H1 (cell line): ENCODE data around the gene KLHDC8B. TPM values are rescaled to one million over a fixed set of nuclear protein-coding genes. Genes with fewer than 3 reads are reported as not detected.

Experiments used
- ASH2L ChIP-seq: fragments of 200-600, 300-600 bp; sonication (generic); IDR thresholded peaks from one replicate; pipeline ENCODE4 v1.7.1; 2017; ENCODE audit warnings: low read length
- BACH1 ChIP-seq: IDR thresholded peaks from 2 replicates; pipeline ENCODE4 v1.6.1; 2012; ENCODE audit warnings: low read length, improper control_type of control experiment
- BCL11A ChIP-seq, 2 experiments: IDR thresholded peaks; one replicate each; pipeline ENCODE4 v1.6.1; 2011; ENCODE audit warnings: low read depth in 2 of 2, low read length in 2 of 2, mild to moderate bottlenecking in 2 of 2
- CHD1 ChIP-seq: IDR thresholded peaks from 2 replicates; pipeline ENCODE4 v1.6.1; 2012; ENCODE audit warnings: low read depth, low read length, improper control_type of control experiment
- E2F6 ChIP-seq: IDR thresholded peaks from 2 replicates; pipeline ENCODE4 v1.6.1; 2012; ENCODE audit warnings: inconsistent platforms
- FOSL1 ChIP-seq: IDR thresholded peaks from 2 replicates; pipeline ENCODE4 v1.6.1; 2011; ENCODE audit warnings: mild to moderate bottlenecking, low read depth, low read length, moderate library complexity; ENCODE audit not compliant: insufficient read depth
- JUND ChIP-seq: IDR thresholded peaks from 2 replicates; pipeline ENCODE4 v1.6.1; 2011; ENCODE audit warnings: mild to moderate bottlenecking, improper control_type of control experiment, low read length
- MAX ChIP-seq: IDR thresholded peaks from 2 replicates; pipeline ENCODE4 v1.6.1; 2012; ENCODE audit warnings: inconsistent platforms
- POLR2A ChIP-seq, 2 experiments: IDR thresholded peaks; 1 replicate in 1 of 2; 2 replicates in 1 of 2; pipeline ENCODE4 v1.6.1; 2011; ENCODE audit warnings: low read depth in 2 of 2, low read length in 2 of 2, mild to moderate bottlenecking in 2 of 2; ENCODE audit errors: control extremely low read depth in 1 of 2
- RBBP5 ChIP-seq: IDR thresholded peaks from 2 replicates; pipeline ENCODE4 v1.7.1; 2012; ENCODE audit warnings: low read depth, mild to moderate bottlenecking, inconsistent platforms, low read length, moderate library complexity, borderline replicate concordance
- SAP30 ChIP-seq: fragments of 300-600 bp; sonication (generic); IDR thresholded peaks from 2 replicates; pipeline ENCODE4 v1.7.1; 2012; ENCODE audit warnings: low read length, moderate library complexity, mild to moderate bottlenecking, inconsistent platforms; ENCODE audit not compliant: insufficient read depth, insufficient replicate concordance
- SIN3A ChIP-seq, 2 experiments: IDR thresholded peaks in 1 of 2; conservative IDR thresholded peaks in 1 of 2; 2 replicates each; pipeline ENCODE4 v1.6.1; 2011 to 2012; ENCODE audit warnings: low read length in 2 of 2, improper control_type of control experiment in 1 of 2, low read depth in 1 of 2, mild to moderate bottlenecking in 1 of 2
- SP4 ChIP-seq: IDR thresholded peaks from 2 replicates; pipeline ENCODE4 v1.6.1; 2012; ENCODE audit warnings: low read length, inconsistent platforms
- SUZ12 ChIP-seq: fragments of 200-600 bp; sonication (generic); IDR thresholded peaks from 2 replicates; pipeline ENCODE4 v1.6.1; 2012; ENCODE audit warnings: mild to moderate bottlenecking, inconsistent platforms, low read length, moderate library complexity, mixed read lengths
- TBP ChIP-seq: IDR thresholded peaks from 2 replicates; pipeline ENCODE4 v1.6.1; 2011; ENCODE audit warnings: low read depth, low read length, improper control_type of control experiment
- TCF12 ChIP-seq: IDR thresholded peaks from 2 replicates; pipeline ENCODE4 v1.6.1; 2011; ENCODE audit warnings: low read depth, mild to moderate bottlenecking, low read length
- TEAD4 ChIP-seq: IDR thresholded peaks from 2 replicates; pipeline ENCODE4 v1.6.1; 2012; ENCODE audit warnings: low read depth, low read length, inconsistent platforms, mixed read lengths
- polyA plus RNA-seq, 7 experiments: library from polyadenylated mRNA; depleted of rRNA in 3 of 7; stranded (reverse) in 5 of 7; unstranded in 2 of 7; fragments of >200 nt in 5 of 7; fragments of 200-250 nt in 2 of 7; gene quantifications; 1 replicate in 5 of 7; 2 replicates in 1 of 7; 4 replicates in 1 of 7; pipeline versions ENCODE4 v1.2.1 to v1.2.3, GENCODE V29; 2011 to 2013; ENCODE audit warnings: missing spikeins in 2 of 7, mixed read lengths in 2 of 7
- total RNA-seq: library from RNA; stranded (reverse); fragmentation: NEBNext Ultra II Directional; extraction: Animal tissue kit (Norgen Biotek cat#: 25700); gene quantifications from 2 replicates; pipeline ENCODE4 v1.2.1, GENCODE V29; 2021

Gene KLHDC8B
- total and polyA plus RNA-seq, 2 of the 8 experiments (the other 6 are each of a cell fraction or from before 2014, with no cell fraction given): 15.8 to 21.3 TPM

GRCh38 chr3:49132437-49133225 is 38.8 kb upstream of the KLHDC8B start, which contains the start of gene LAMB2 (continued):
- no peak for TF ChIP-seq E2F6
- TF ChIP-seq SAP30: peak; percentile 88
- TF ChIP-seq CHD1: no peak
- TF ChIP-seq JUND: no peak
- TF ChIP-seq BACH1: no peak
- no peak for TF ChIP-seq TCF12
- no peak for TF ChIP-seq BCL11A (IDR thresholded peaks at IDR 0.05; ENCODE audit: low read depth in 2 of 2, low read length in 2 of 2)
- 0 out of 4 replicates have a peak, but pooled peaks have one; percentile 34 to 47 for TF ChIP-seq SIN3A (conservative IDR thresholded peaks at IDR 0.05 in 1 of 2, IDR thresholded peaks at IDR 0.05 in 1 of 2; ENCODE audit: low read depth in 1 of 2, low read length in 2 of 2)
- TF ChIP-seq SUZ12: no peak
- peak; percentile 29; the same call in 1 of the 2 replicates for TF ChIP-seq TEAD4
- no peak for TF ChIP-seq TBP
- TF ChIP-seq POLR2A (IDR thresholded peaks at IDR 0.05; ENCODE audit: control extremely low read depth in 1 of 2, low read depth in 2 of 2, low read length in 2 of 2): no peak; a peak in 1 of 3 replicates
- TF ChIP-seq MAX: no peak
- no peak for TF ChIP-seq SP4
- TF ChIP-seq FOSL1: no peak
- no peak for TF ChIP-seq RBBP5
- TF ChIP-seq ASH2L: peak; percentile 75
